ENCODE results near the gene ENTHD1. TPM values are rescaled to one million over a fixed set of nuclear protein-coding genes. Genes with fewer than 3 reads are reported as not detected.

Gene ENTHD1
- total RNA-seq, 1 donor, result not detected

GRCh38 chr22:39748877-39749276 lies 144.7 kb downstream of the ENTHD1 start:
- no peak overlapping the region for H3K4me3 ChIP-seq (ENCODE audit: low read depth, low read length)
- TF ChIP-seq CTCF (IDR thresholded peaks at IDR 0.05; ENCODE audit: insufficient read depth, low read length), result no peak

GRCh38 chr22:39746600-39747262 lies 146.8 kb downstream of the ENTHD1 start:
- DNase-seq (ENCODE audit: low read depth), result no peak
- no peak for TF ChIP-seq CTCF (IDR thresholded peaks at IDR 0.05; ENCODE audit: insufficient read depth, low read length)
- no peak overlapping the region for H3K4me3 ChIP-seq (ENCODE audit: low read depth, low read length)

More at GRCh38 chr22:39748877-39749276, 144.7 kb downstream of the ENTHD1 start:
- DNase-seq (ENCODE audit: low read depth), result peak; percentile 6

GRCh38 chr22:39745789-39746188 lies 147.8 kb downstream of the ENTHD1 start:
- no peak overlapping the region for H3K4me3 ChIP-seq (ENCODE audit: low read depth, low read length)
- no peak for DNase-seq (ENCODE audit: low read depth)
- TF ChIP-seq CTCF (IDR thresholded peaks at IDR 0.05; ENCODE audit: insufficient read depth, low read length), result no peak

GRCh38 chr22:39744353-39744752 lies 149.2 kb downstream of the ENTHD1 start:
- no peak for DNase-seq (ENCODE audit: low read depth)
- TF ChIP-seq CTCF (IDR thresholded peaks at IDR 0.05; ENCODE audit: insufficient read depth, low read length), result no peak
- no peak overlapping the region for H3K4me3 ChIP-seq (ENCODE audit: low read depth, low read length)

GRCh38 chr22:39743935-39744334 lies 149.6 kb downstream of the ENTHD1 start:
- no peak for TF ChIP-seq CTCF (IDR thresholded peaks at IDR 0.05; ENCODE audit: insufficient read depth, low read length)
- DNase-seq (ENCODE audit: low read depth), result no peak
- no peak overlapping the region for H3K4me3 ChIP-seq (ENCODE audit: low read depth, low read length)

GRCh38 chr22:39739338-39740027 lies 154.1 kb downstream of the ENTHD1 start:
- no peak for TF ChIP-seq CTCF (IDR thresholded peaks at IDR 0.05; ENCODE audit: insufficient read depth, low read length)
- no peak overlapping the region for H3K4me3 ChIP-seq (ENCODE audit: low read depth, low read length)
- no peak for DNase-seq (ENCODE audit: low read depth)

Measured in fibroblast of the aortic adventitia (primary cell).